ENCODE measurements around the gene ARMCX4.

DNA sequence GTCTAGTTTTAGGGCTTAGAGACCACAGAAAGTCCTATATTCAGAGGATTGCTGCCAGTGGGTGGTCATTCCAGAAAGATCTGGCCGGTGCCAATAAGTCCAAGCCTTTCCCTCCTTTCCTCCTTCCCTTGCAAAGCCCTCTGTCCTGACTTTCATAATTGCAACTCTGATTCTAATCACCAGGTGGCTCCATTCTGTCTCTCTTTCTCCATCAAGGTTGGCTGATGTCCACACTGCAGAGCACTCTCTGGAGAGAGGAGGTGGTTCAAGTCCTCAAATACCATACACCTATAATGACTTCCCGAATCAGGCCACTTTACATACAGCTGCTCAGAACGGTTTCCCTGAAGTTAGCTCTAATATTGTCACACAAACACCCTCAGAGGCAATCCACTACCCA is 22.4 kb upstream of the ARMCX4 start:
- TF ChIP-seq, protein P1, sequence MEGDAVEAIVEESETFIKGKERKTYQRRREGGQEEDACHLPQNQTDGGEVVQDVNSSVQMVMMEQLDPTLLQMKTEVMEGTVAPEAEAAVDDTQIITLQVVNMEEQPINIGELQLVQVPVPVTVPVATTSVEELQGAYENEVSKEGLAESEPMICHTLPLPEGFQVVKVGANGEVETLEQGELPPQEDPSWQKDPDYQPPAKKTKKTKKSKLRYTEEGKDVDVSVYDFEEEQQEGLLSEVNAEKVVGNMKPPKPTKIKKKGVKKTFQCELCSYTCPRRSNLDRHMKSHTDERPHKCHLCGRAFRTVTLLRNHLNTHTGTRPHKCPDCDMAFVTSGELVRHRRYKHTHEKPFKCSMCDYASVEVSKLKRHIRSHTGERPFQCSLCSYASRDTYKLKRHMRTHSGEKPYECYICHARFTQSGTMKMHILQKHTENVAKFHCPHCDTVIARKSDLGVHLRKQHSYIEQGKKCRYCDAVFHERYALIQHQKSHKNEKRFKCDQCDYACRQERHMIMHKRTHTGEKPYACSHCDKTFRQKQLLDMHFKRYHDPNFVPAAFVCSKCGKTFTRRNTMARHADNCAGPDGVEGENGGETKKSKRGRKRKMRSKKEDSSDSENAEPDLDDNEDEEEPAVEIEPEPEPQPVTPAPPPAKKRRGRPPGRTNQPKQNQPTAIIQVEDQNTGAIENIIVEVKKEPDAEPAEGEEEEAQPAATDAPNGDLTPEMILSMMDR (IDR thresholded peaks at IDR 0.05; ENCODE audit: low read depth, low read length, poor library complexity, severe bottlenecking) = peak; percentile 23
- TF ChIP-seq EZH2phosphoT487 (IDR thresholded peaks at IDR 0.05; ENCODE audit: borderline replicate concordance, low read length) = no peak
